Nephron (organoid): ENCODE data around the gene CTAGE8.
"Not testable (repeated sequence)": the region's sequence is repeated elsewhere in the genome, so short reads cannot be mapped to it uniquely, and the experiment has no call there.

Source experiments
- H3K27ac Mint-ChIP-seq, 3 experiments: 2 replicates each; pipeline ENCODE4 v1.8.0; 2020; ENCODE audit warnings: mixed read lengths in 3 of 3, mild to moderate bottlenecking in 2 of 3, moderate library complexity in 1 of 3
- H3K27me3 Mint-ChIP-seq: 2 replicates; pipeline ENCODE4 v1.8.0; 2021; ENCODE audit warnings: low read depth, mild to moderate bottlenecking, moderate library complexity, mixed read lengths
- H3K36me3 Mint-ChIP-seq: 2 replicates; pipeline ENCODE4 v1.8.0; 2020; ENCODE audit warnings: low read depth, mixed read lengths
- H3K4me1 Mint-ChIP-seq: 2 replicates; pipeline ENCODE4 v1.8.0; 2020; ENCODE audit warnings: mixed read lengths
- H3K4me3 Mint-ChIP-seq, 3 experiments: 2 replicates each; pipeline ENCODE4 v1.8.0; 2020; ENCODE audit warnings: mild to moderate bottlenecking in 3 of 3, mixed read lengths in 3 of 3, moderate library complexity in 2 of 3
- H3K9me3 Mint-ChIP-seq: 2 replicates; pipeline ENCODE4 v1.8.0; 2020; ENCODE audit warnings: mixed read lengths

Gene CTAGE8

GRCh38 chr7:144238530-144239082 lies 30.5 kb downstream of the CTAGE8 start:
- not testable (repeated sequence) for H3K27me3 Mint-ChIP-seq, H3K27ac Mint-ChIP-seq, H3K4me1 Mint-ChIP-seq, H3K36me3 Mint-ChIP-seq, H3K4me3 Mint-ChIP-seq, H3K9me3 Mint-ChIP-seq

- H3K9me3 Mint-ChIP-seq, H3K4me1 Mint-ChIP-seq, H3K4me3 Mint-ChIP-seq, H3K27ac Mint-ChIP-seq, H3K27me3 Mint-ChIP-seq, H3K36me3 Mint-ChIP-seq: not testable (repeated sequence)
These were observed 36.0 kb downstream of the CTAGE8 start for GRCh38 chr7:144233039-144233438.

- not testable (repeated sequence) for H3K9me3 Mint-ChIP-seq, H3K36me3 Mint-ChIP-seq, H3K27ac Mint-ChIP-seq, H3K4me3 Mint-ChIP-seq, H3K27me3 Mint-ChIP-seq, H3K4me1 Mint-ChIP-seq
These were observed 38.1 kb downstream of the CTAGE8 start for GRCh38 chr7:144231027-144231426.

- not testable (repeated sequence) for H3K36me3 Mint-ChIP-seq, H3K4me3 Mint-ChIP-seq, H3K27me3 Mint-ChIP-seq, H3K4me1 Mint-ChIP-seq, H3K9me3 Mint-ChIP-seq, H3K27ac Mint-ChIP-seq
These were observed 40.3 kb downstream of the CTAGE8 start for GRCh38 chr7:144228810-144229209.

GRCh38 chr7:144226866-144227265 lies 42.2 kb downstream of the CTAGE8 start:
- H3K4me3 Mint-ChIP-seq, H3K9me3 Mint-ChIP-seq, H3K4me1 Mint-ChIP-seq, H3K27me3 Mint-ChIP-seq, H3K27ac Mint-ChIP-seq, H3K36me3 Mint-ChIP-seq: not testable (repeated sequence)

- not testable (repeated sequence) for H3K4me1 Mint-ChIP-seq, H3K9me3 Mint-ChIP-seq, H3K36me3 Mint-ChIP-seq, H3K27me3 Mint-ChIP-seq, H3K27ac Mint-ChIP-seq, H3K4me3 Mint-ChIP-seq
These were observed 45.4 kb downstream of the CTAGE8 start for GRCh38 chr7:144223675-144224074.

GRCh38 chr7:144220531-144220930 lies 48.6 kb downstream of the CTAGE8 start:
- not testable (repeated sequence) for H3K4me3 Mint-ChIP-seq, H3K9me3 Mint-ChIP-seq

GRCh38 chr7:144219149-144219548 lies 49.9 kb downstream of the CTAGE8 start:
- H3K36me3 Mint-ChIP-seq, H3K27me3 Mint-ChIP-seq, H3K27ac Mint-ChIP-seq, H3K9me3 Mint-ChIP-seq, H3K4me1 Mint-ChIP-seq, H3K4me3 Mint-ChIP-seq: not testable (repeated sequence)

More at GRCh38 chr7:144220531-144220930, 48.6 kb downstream of the CTAGE8 start:
- H3K27me3 Mint-ChIP-seq, H3K27ac Mint-ChIP-seq, H3K36me3 Mint-ChIP-seq, H3K4me1 Mint-ChIP-seq: not testable (repeated sequence)

- H3K27me3 Mint-ChIP-seq, H3K4me3 Mint-ChIP-seq, H3K36me3 Mint-ChIP-seq, H3K9me3 Mint-ChIP-seq, H3K4me1 Mint-ChIP-seq, H3K27ac Mint-ChIP-seq: not testable (repeated sequence)
These were observed 50.5 kb downstream of the CTAGE8 start for GRCh38 chr7:144218581-144218980.

- H3K9me3 Mint-ChIP-seq, H3K36me3 Mint-ChIP-seq, H3K4me3 Mint-ChIP-seq, H3K27me3 Mint-ChIP-seq, H3K4me1 Mint-ChIP-seq, H3K27ac Mint-ChIP-seq: not testable (repeated sequence)
These were observed 51.9 kb downstream of the CTAGE8 start for GRCh38 chr7:144217200-144217599.
